GM12872 (cell line): ENCODE data around the gene HSPA12A.

Source experiments
- CTCF ChIP-seq: IDR thresholded peaks from 3 replicates; pipeline ENCODE4 v1.5.1; 2011; ENCODE audit warnings: low read depth, mild to moderate bottlenecking, low read length, moderate library complexity; ENCODE audit not compliant: insufficient read depth

The HSPA12A gene

GRCh38 chr10:116775488-116776400, 33.4 kb upstream of the HSPA12A start:
- no peak for TF ChIP-seq CTCF

DNA sequence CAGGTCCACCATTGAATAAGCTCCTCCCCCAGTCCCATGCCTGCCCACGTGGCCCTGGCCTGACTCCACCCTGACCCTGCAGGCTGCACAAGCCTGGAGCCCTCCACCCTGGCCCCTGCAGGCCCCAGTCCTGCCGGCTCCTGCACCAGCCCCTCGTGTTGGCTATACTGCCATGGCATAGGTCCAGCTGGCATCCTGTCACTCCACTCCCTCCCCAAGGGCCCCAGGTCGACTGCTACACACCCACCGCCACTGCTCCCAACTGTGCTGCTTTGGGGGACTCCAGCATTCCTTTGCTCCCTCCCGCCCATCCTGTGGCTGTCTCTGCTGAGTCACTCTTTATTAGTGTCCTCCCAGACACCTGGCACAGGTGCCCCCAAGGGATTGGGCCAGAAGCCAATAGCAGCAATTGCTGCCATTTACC, 32.4 kb upstream of the HSPA12A start:
- TF ChIP-seq CTCF, result no peak

DNA sequence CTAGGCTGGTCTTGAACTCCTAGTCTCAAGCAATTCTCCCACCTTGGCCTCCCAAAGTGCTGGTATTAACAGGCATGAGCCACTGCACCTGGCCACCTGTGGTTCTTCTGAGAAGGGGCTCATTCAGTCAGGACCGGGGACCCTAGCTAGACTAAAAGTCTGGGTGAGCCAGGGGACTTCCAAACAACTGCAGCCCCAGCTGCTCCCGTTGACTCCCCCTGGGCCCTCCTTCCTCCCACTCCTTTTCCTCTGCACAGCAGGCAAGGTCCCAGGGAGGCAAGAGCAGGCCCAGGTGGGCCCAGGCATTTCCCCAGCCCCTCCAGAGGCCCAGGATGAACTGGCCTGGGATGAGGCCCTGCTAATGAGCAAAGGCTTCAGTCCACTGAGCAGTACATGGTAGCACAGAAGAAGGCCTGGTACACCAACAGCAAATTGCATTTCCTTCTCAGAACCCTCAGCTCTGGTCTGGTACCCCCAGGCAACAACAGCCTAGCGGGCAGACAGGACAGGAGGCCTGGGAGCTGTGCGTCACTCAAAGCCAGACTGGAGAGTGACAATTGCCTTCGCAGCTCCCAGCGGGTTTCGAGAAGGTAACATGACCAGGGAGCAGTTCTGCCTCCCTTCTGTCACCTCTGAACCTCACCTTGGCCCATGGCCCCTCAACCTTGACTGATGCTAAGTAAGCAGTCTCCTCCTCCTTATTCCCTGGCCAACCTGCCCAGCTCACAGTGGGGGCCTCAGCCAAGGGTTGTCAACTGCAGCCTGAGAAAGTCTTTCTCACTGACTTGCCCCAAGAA, 30.7 kb upstream of the HSPA12A start:
- TF ChIP-seq CTCF, result no peak

GRCh38 chr10:116771959-116772585, 29.7 kb upstream of the HSPA12A start:
- TF ChIP-seq CTCF, result no peak

- no peak for TF ChIP-seq CTCF
These were observed 29.0 kb upstream of the HSPA12A start for GRCh38 chr10:116771101-116771958.

- no peak for TF ChIP-seq CTCF
These were observed 27.9 kb upstream of the HSPA12A start for GRCh38 chr10:116770281-116770680.
